A549 (cell line): ENCODE measurements around the gene CPXM1.

Experiments
- CTCF ChIP-seq: fragments of >200 bp; sonication (Bioruptor Twin); formaldehyde crosslinking; IDR thresholded peaks from 3 replicates; pipeline ENCODE4 v1.5.1; 2016
- POLR2A ChIP-seq: IDR thresholded peaks from 2 replicates; pipeline ENCODE4 v1.6.1; 2012; ENCODE audit warnings: mild to moderate bottlenecking, low read length
- RCOR1 ChIP-seq: fragments of 150-350 bp; IDR thresholded peaks from 2 replicates; pipeline ENCODE4 v1.6.1; 2014; ENCODE audit warnings: antibody characterized with exemption, low read length, low read depth
- ZFP36 ChIP-seq: fragments of 450-650 bp; IDR thresholded peaks from 2 replicates; pipeline ENCODE4 v1.6.1; 2014; ENCODE audit warnings: borderline replicate concordance; ENCODE audit not compliant: partially characterized antibody

GRCh38 chr20:2814587-2815051 is 14.2 kb upstream of the CPXM1 start, which contains the start of gene C20orf141:
- TF ChIP-seq POLR2A (no peak), CTCF (no peak), ZFP36 (no peak), RCOR1 (no peak)
